Heart right ventricle (tissue), 16 donors: Measurements from ENCODE around the gene SNRNP27. TPM values are rescaled to one million over a fixed set of nuclear protein-coding genes. Genes with fewer than 3 reads are reported as not detected.

Experiments
- ATAC-seq, 8 donors: fragments of 200-7000 bp; cut with Tn5 transposase; one replicate each; pipeline ENCODE4 v1.9.1; 2020; ENCODE audit warnings: mild to moderate bottlenecking in 8 of 8, moderate library complexity in 8 of 8, moderate number of reproducible peaks in 1 of 8
- DNase-seq, 2 donors: peaks; one replicate each; pipeline ENCODE4 v3.0.0-alpha.2; 2020
- H3K27ac ChIP-seq, 10 donors: fragments of 200-600 bp; sonication (generic) in 2 of 10; one replicate each; pipeline versions ENCODE4 v1.5.0 to v1.8.0; 2020 to 2022; ENCODE audit warnings: mild to moderate bottlenecking in 3 of 10
- H3K27me3 ChIP-seq, 7 donors: fragments of 200-600 bp; one replicate each; pipeline ENCODE4 v1.8.0; 2021 to 2022; ENCODE audit warnings: mild to moderate bottlenecking in 2 of 7
- H3K36me3 ChIP-seq, 9 donors: fragments of 200-600 bp; sonication (generic) in 1 of 9; one replicate each; pipeline versions ENCODE4 v1.5.0 to v1.8.0; 2020 to 2022; ENCODE audit warnings: mild to moderate bottlenecking in 2 of 9
- H3K4me1 ChIP-seq, 9 donors: fragments of 200-600 bp; sonication (generic) in 1 of 9; one replicate each; pipeline versions ENCODE4 v1.5.0 to v1.8.0; 2020 to 2022; ENCODE audit warnings: mild to moderate bottlenecking in 4 of 9
- H3K4me3 ChIP-seq, 10 donors: fragments of 200-600 bp; sonication (generic) in 2 of 10; one replicate each; pipeline versions ENCODE4 v1.5.0 to v1.8.0; 2020 to 2022; ENCODE audit warnings: mild to moderate bottlenecking in 7 of 10, moderate library complexity in 2 of 10
- H3K9me3 ChIP-seq, 11 donors: fragments of 200-600 bp in 10 of 11; sonication (generic) in 2 of 11; one replicate each; pipeline versions ENCODE4 v1.5.0 to v1.8.0; 2013 to 2022; ENCODE audit warnings: mild to moderate bottlenecking in 2 of 11, control low read depth in 1 of 11, moderate library complexity in 1 of 11
- CTCF ChIP-seq, 9 donors: fragments of 200-600 bp; sonication (generic) in 2 of 9; IDR thresholded peaks; one replicate each; pipeline versions ENCODE4 v1.5.0 to v1.8.0; 2021 to 2022; ENCODE audit warnings: antibody characterized with exemption in 9 of 9, mild to moderate bottlenecking in 5 of 9, moderate library complexity in 1 of 9
- WGBS, 2 donors: extraction: QIAGEN DNeasy Blood & Tissue Kit; methylation state at CpG; one replicate each; pipeline ENCODE4 v1.1.7; 2013; ENCODE audit warnings: inconsistent platforms in 1 of 2; 5-methylcytosine and 5-hydroxymethylcytosine counted together
- intact Hi-C, 10 donors: fragments of 100-400 bp; cut with DNase I; formaldehyde crosslinking; loops; one replicate each; pipeline versions ENCODE4 v1.11.1 to v1.14.2; 2022
- polyA plus RNA-seq, 2 donors: library from polyadenylated mRNA; stranded (reverse); fragments of 200-250 nt; gene quantifications; one replicate each; pipeline ENCODE4 v1.2.3, GENCODE V29; 2013
- total RNA-seq, 10 donors: library from RNA; stranded (reverse); fragmentation: NEBNext Ultra II Directional in 3 of 10; extraction: Animal tissue kit (Norgen Biotek cat#: 25700) in 3 of 10; gene quantifications; one replicate each; pipeline versions ENCODE4 v1.2.1 to v1.2.4, GENCODE V29; 2021 to 2023
- donor health status: Arrhythmogenic right ventricular cardiomyopathy.
- donor health status: ischemic (EF 13 %, LVEDD 7.1; RV severe dilation, severe dysfunction).
- donor health status: healthy with polysubstance abuse.
- donor health status: DM: no; HTN: yes; CAD: no.
- donor health status: DM: no; HTN: no; CAD: no.
- donor health status: ischemic (EF 25% LVEDD 6.9; RV normal size, moderate dysfunction).
- donor health status: ischemic (EF 25% LVEDD 5.7; RV mildly dilated, moderate dysfunction).
- donor health status: healthy.
- donor health status: DM: yes; HTN: yes; CAD: no.
- donor health status: Ischemic cardiomyopathy.
- donor health status: ischemic (EF 35%, LVEDD 5.7; RV mildly dilated, moderate dysfunction).
- donor health status: nonischemic (EF 11% LVEDD 7.7; RV severe dilation, severe dysfunction).
- donor health status: DM: yes; HTN: yes; CAD: no.
- donor health status: PGD.
- donor health status: ischemic (EF 29% LVEDD 5.4; RV normal size, mild dysfunction).
- donor health status: nonischemic (EF 23%, LVEDD 6.1; RV moderate dilation, normal function).

SNRNP27 gene
- total and polyA plus RNA-seq, 12 donors = 34.5 to 68.4 (median 53.7) TPM

- ATAC-seq (no peak), DNase-seq (no peak)
- intact Hi-C loops = loop anchor here in 1 of 10 donors (10.0 kb wide), 1 partner anchor 79 kb away; no protein-coding TSS in a partner anchor
- Histone ChIP-seq H3K4me3 (no peak overlapping the region), H3K36me3 (peaks cover 0 to 30% (median 15%) of the 10 kb centered on the region in 9 donors), H3K4me1 (peaks cover 0 to 62% (median 0%) of the 10 kb centered on the region in 9 donors), H3K9me3 (no peaks in the 10 kb centered on the region), H3K27me3 (peaks cover 0 to 12% (median 0%) of the 10 kb centered on the region in 7 donors), H3K27ac (peak overlapping the region in 2 of 10 donors; percentile 49 to 86)
- no peak for TF ChIP-seq CTCF (IDR thresholded peaks at IDR 0.05)
- 91 to 93% methylated on average over 8 of the region's 8 CpGs for WGBS, 2 donors
These were observed 52.2 kb downstream of the SNRNP27 start for GRCh38 chr2:69945941-69946340.

- H3K36me3 ChIP-seq = peaks cover 0 to 23% (median 14%) of the 10 kb centered on the region in 9 donors
- 76 to 77% methylated on average over 13 of the region's 13 CpGs for WGBS, 2 donors
- intact Hi-C loops = loop anchor here in 1 of 10 donors (10.0 kb wide), 1 partner anchor 78 kb away; no protein-coding TSS in a partner anchor
- DNase-seq = no peak
- peak in 3 of 8 donors; percentile 35 to 51 (median 43) for ATAC-seq
- no peak overlapping the region for H3K4me3 ChIP-seq
- H3K4me1 ChIP-seq = peaks cover 0 to 62% (median 0%) of the 10 kb centered on the region in 9 donors
- H3K27me3 ChIP-seq = peaks cover 0 to 12% (median 0%) of the 10 kb centered on the region in 7 donors
- peak overlapping the region in 2 of 10 donors; percentile 49 to 86 for H3K27ac ChIP-seq
- TF ChIP-seq CTCF (IDR thresholded peaks at IDR 0.05) = no peak
- no peaks in the 10 kb centered on the region for H3K9me3 ChIP-seq
These were observed 52.9 kb downstream of the SNRNP27 start for GRCh38 chr2:69946351-69947324.

GRCh38 chr2:69947325-69947931 lies 53.7 kb downstream of the SNRNP27 start:
- H3K9me3 ChIP-seq = no peaks in the 10 kb centered on the region
- no peak for TF ChIP-seq CTCF (IDR thresholded peaks at IDR 0.05)
- H3K36me3 ChIP-seq = peaks cover 0 to 15% (median 6%) of the 10 kb centered on the region in 9 donors
- peaks cover 0 to 65% (median 0%) of the 10 kb centered on the region in 9 donors for H3K4me1 ChIP-seq
- peaks cover 0 to 12% (median 0%) of the 10 kb centered on the region in 7 donors for H3K27me3 ChIP-seq
- intact Hi-C loops = loop anchor here in 1 of 10 donors (10.0 kb wide), 1 partner anchor 77 kb away; no protein-coding TSS in a partner anchor
- no peak for ATAC-seq
- H3K4me3 ChIP-seq = no peak overlapping the region
- H3K27ac ChIP-seq = peak overlapping the region in 2 of 10 donors; percentile 16 to 86
- 94 to 96% methylated on average over 4 of the region's 4 CpGs for WGBS, 2 donors
- DNase-seq = no peak
